Activated T-cell treated with anti-CD3 and anti-CD28 coated beads, Interleukin-2, amount 50 U/mL, for 48 hours (primary cell): ENCODE data around the gene C16orf95.
"Not testable (repeated sequence)": the region's sequence is repeated elsewhere in the genome, so short reads cannot be mapped to it uniquely, and the experiment has no call there.

Experiments
- DNase-seq, 2 experiments: peaks; one replicate each; pipeline ENCODE4 v3.0.0-alpha.2; 2020

Gene C16orf95

DNA sequence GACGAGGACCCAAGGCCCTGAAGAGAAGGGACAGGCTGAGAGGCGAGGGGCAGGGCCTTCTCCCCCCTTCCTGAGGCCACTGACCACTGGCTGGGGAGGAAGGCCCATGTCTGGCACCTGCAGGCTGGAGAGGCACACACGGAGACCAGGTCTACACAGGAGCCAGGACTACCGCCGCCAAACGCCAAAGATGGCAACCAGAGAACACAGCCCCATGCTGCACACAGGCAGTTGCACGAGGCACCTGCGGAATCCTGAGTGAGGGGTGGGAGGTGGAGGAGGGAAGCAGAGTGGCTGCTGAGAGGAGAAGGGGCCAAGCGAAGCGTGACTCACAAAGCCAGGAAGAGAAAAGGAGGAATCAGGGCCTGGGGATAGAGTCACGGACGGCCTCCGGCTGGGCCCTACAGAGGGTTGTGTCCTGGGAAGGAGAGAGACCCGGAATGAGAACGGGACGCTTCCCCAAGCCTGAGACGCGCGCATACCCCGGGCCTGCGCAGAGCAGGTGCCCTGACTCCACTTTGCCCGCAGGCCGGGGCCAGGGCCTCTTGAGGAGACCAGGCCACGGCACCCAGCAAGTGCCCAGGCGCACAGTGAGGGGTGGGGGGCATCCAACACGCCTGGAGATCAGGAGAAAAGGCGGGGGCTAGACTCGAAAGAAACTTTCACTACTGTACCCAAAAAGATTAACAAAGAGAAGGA lies 28.7 kb upstream of the C16orf95 start:
- no peak for DNase-seq

- peak; percentile 40 to 58 for DNase-seq
These were observed 27.9 kb upstream of the C16orf95 start for GRCh38 chr16:87344931-87345631.

DNA sequence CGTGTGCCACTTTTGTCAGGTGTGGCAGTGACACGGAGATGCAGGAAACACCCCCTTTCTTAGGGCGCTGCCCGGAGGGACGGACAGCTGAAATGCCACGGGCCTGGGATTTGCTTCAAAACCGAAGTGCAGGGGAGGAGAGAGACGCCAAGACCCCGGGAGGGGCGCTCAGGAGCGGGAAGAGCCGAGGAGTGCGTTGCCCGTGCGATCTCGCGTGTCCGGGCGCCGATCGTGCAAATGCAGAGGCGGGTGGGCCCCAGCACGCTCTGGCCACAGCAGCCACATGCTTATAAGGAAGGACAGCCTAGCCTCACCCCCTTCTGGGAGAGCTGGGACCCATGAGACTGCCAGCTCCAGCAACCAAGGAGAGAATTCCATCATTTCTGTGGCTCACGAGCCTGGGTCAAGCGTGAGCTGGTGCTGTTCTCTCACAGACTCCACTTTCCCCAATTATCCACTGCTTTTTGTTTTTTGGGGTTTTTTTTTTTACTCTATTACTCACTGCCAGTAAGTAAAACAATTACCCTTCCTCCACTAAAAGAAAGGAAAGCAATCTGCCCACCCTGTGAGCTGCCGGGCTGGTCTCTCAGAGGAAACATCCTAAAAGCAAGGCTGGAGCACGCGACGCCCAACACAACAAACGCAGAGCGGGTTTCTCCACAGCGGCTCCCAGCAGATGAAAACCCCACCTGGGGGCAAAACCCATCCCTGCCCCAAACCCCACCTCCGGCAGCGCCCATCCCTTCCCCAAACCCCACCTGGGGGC lies 27.2 kb upstream of the C16orf95 start:
- no peak for DNase-seq

DNA sequence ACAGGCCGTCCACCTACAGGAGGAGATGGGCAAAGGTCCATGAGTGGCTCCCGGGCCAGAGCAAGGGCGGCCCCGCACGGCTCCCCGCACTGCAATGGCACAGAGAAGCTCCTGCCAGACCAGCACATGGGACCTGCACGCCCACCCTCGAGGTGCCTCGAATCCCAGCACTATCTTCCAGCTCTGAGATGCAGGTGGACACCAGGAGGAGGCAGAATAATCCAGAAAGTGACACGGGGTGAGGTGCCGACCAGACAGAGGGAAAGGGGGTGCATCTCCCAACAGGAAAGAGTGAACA lies 26.5 kb upstream of the C16orf95 start:
- DNase-seq: no peak

GRCh38 chr16:87342978-87343752 lies 26.0 kb upstream of the C16orf95 start:
- no peak for DNase-seq

DNA sequence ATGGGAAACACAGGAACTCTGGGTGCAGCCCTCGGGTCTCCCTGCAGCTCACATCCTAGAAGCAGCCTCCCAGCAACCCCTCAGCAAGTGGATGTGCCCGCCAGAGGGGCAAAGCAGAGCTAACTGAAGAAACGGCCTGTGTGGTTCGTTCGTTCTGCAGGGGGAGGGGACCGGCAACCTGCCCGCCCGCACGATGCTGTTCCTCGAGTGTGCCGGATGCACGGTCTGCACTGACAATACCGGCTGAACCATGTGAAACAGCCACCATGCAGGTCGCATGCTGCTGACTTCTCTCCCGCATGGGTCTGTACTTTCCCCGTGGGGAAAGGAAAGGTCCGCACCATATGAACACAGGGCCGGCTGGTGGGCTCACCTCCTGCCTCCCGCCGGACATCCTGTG lies 25.3 kb upstream of the C16orf95 start:
- DNase-seq: no peak

- DNase-seq: no peak
These were observed 23.0 kb upstream of the C16orf95 start for GRCh38 chr16:87340198-87340597.

DNA sequence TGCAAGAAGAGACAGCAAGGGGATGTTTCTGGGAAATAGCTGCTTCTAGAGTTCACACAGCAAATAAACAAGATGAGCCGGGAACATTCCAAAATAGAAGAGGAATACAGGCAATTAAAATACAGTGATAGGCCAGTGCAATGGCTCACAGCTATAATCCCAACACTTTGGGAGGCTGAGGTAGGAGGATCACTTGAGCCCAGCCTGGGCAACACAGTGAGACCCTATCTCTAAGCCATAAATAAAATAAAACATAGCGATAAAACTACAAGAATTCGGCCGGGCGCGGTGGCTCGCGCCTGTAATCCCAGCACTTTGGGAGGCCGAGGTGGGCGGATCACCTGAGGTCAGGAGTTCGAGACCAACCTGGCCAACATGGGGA lies 22.5 kb upstream of the C16orf95 start:
- DNase-seq: not testable (repeated sequence)

- DNase-seq: no peak
These were observed 22.0 kb upstream of the C16orf95 start for GRCh38 chr16:87339086-87339723.

GRCh38 chr16:87338155-87338765 lies 21.1 kb upstream of the C16orf95 start:
- no peak for DNase-seq

DNA sequence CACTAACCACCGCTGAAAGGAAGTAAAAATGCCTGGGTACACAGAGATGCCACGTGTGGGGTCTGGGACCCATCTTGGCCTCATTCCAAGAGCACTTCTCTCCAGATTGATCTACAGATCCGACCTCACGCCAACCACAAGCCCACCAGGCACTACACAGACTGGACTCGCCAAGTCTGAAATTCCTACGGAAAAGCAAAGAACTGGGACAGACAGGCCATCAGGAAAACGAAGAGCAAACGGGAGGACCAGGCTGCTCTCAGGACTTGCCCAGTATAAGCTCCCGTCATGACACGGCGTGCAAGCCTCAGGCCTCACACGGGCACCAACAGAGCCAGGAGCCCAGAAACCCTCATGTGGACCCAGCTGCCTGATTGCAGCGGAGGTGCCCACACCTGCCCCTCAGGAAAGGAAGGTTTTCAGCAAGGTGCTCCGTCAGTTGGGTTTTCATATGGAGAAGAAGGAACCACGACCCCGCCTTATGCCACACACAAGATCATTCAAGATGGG lies 20.1 kb upstream of the C16orf95 start:
- DNase-seq: no peak

DNA sequence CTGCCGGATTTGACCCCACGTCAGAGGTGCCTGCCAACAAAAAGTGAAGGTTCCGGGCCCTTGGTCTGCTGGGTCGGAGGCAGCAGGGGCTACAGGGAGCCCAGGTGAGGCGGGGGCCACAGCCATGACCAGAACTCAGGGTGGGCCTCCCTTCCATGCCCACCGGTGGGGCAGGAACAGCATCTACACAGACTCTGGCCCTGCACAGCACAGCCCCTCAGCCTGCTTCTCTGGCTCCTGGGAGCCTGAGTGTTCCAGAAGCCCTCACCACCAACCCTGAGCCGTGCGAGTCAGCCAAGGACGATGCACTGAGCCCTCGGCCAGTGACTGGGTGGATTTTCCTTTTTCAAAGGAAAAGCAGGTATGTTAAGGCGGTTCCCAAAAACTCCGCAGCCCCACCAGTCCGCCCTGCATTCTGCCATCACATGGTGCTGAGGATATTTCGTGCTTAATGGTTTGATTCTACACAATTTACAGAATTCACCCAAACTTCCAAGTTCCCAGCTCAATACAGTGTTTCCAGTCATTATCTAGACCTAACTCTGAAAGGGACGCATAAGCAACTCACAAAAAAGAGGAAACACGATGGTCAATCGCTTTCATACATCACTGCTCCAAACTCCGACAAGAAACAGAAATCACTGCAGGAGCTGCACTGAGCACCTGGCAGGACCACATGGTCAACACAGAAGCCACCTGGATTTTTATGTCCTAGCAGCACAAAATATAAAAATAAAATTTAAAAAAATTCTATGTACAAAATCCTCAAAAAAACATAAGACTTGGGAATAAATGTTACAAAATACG lies 19.4 kb upstream of the C16orf95 start:
- no peak for DNase-seq

DNA sequence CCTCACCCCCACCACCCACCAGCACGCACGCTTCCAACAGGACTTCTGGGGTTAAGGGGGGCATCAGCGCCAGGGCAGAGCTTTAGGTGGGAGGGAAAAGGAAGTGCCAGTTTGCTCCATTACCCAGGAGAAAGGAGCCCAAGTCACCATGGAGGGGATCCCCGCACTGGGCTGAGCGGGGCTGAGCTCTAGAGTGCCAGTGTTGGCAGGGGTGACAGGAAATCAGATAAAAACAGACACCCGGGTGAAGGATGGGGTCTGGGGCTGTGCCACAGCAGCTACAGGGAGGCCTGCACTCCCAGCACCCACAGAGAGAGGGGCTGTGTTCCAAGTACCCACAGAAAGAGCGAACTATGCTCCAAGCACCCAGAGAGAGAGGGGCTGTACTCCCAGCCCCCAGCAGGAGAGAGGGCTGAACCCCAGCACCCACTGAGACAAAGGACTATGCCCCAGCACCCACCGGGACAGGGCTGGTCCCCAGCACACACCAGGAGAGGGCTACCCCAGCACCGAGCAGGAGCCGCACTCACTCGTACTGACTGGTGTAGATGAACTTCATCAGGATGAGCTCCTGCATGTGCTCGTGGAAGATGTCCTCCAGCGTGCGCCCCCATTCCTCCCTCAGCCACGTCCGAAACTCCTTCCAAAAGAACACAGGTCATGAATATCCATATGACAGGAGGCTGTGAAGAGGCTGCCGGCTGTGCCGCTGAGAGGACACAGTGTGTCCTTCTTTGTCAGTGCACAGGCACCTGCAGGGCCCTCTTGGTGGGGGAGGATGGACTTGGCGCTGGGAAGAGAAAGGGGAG lies 18.6 kb upstream of the C16orf95 start:
- no peak for DNase-seq

- DNase-seq: no peak
These were observed 17.7 kb upstream of the C16orf95 start for GRCh38 chr16:87334651-87335624.

DNA sequence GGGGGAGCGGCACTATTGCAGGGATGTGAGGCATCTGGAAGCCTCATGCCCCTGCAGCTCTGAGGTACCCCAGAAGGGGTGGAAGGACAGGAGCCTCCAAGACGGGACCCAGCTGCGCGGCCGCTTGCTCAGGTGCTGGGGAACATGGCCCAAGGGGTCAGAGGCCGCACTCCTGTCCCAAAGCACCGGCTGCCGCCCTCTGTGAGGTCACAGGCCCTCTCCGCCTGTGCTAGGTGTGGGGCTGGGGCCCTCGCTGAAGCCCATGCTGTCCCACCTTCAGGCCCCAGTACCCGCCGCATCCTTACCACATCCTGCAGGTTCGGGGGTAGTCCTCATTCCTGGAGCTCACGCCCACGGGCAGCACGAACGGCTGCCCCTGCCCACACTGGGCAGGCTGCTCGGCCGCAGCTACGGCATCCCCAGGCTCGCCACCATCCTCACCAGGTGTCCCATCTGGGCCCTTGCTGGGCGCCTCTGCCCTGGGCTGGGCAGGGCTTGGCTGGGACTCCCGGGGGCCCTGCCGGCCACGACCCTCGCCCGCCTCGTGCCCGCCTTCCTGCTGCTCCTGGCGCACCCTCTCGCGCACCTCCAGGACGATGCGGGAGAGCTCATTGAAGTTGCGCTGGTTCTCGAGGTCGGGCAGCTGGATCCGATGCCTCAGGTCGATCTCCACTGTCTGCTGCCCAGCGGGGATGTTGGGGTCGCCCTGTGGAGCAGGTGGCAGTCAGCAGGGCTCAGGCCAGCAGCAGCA lies 16.6 kb upstream of the C16orf95 start:
- DNase-seq: no peak

DNA sequence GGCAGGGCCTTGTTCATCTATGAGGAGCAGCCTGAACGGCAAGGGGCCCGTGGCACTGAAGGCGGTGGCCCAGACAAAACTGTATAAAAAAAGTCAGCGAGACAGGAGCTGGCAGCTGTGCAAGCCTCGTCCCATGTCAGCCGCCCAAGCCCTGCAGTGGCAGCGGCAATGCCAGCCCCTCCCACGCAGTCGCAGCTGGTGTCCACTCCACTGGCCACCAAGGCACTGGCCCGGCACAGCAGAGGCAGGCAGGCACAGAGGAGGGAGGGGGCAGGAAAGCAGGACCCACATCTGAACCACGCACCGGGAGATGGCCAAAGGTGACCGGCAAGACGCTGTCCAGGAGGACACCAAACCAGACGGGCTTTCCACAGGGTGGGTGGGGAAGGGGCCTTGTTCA lies 15.9 kb upstream of the C16orf95 start:
- DNase-seq: no peak

DNA sequence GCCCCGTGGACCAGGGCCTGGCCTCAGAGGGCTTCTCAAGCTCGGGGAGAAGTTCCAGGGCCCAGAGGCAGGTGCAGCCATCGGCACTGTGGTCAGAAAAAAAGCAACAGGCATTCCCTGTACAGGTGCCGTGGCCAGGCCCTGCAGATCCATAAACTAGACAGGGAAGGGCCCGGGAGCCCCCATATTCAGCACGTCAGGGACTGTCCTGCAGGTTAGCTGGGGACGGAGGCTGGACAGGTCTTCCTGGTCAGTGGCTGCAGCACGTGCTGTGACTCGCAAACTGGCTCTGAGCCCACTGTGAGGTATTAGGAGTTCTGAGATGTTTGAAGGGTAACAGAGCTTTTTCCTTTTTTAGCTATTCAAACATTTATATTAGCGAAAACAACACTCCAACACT lies 15.0 kb upstream of the C16orf95 start:
- no peak for DNase-seq

GRCh38 chr16:87331241-87331801 lies 14.1 kb upstream of the C16orf95 start:
- DNase-seq: no peak
